HepG2 (cell line): Measurements from ENCODE around the gene DDX1. TPM values are rescaled to one million over a fixed set of nuclear protein-coding genes. Genes with fewer than 3 reads are reported as not detected.
A peak's percentile ranks its signal among the peaks of the same experiment; 100 is the strongest.

Experiments
- ATAC-seq: fragments of 200-7000 bp; cut with Tn5 transposase; 3 replicates; pipeline ENCODE4 v1.9.1; 2020; ENCODE audit warnings: mild to moderate bottlenecking, moderate library complexity
- BruUV-seq: library from RNA; stranded (reverse); fragments of 400-500 nt; replicated peaks from 2 replicates; lab custom pipeline; 2021; lab: Mats Ljungman, UMichigan
- CTCF ChIA-PET: fragments of 300-600 bp; formaldehyde crosslinking; extraction: SDS; loops from one replicate; lab custom pipeline; 2021; ENCODE audit warnings: low total read pairs, inconsistent platforms, low intra/inter-chr PET ratio; lab: Yijun Ruan, JAX
- POLR2A ChIA-PET: fragments of 350-600 bp; sonication (Branson Sonifier 250); formaldehyde crosslinking; loops from one replicate; lab custom pipeline; 2020; ENCODE audit warnings: antibody characterized with exemption, inconsistent platforms; lab: Yijun Ruan, JAX
- DNase-seq: peaks from one replicate; pipeline ENCODE4 v3.0.0-alpha.2; 2015; ENCODE audit warnings: low spot score
- FAIRE-seq: peaks from 3 replicates; lab custom pipeline; 2011; peaks lifted over from hg19 to GRCh38; lab: Jason Lieb, UNC
- H2AFZ ChIP-seq: one replicate; pipeline ENCODE4 v1.6.1; 2011; ENCODE audit warnings: low read length, inconsistent platforms
- H3K27ac ChIP-seq: fragments of 300-600 bp; 3 replicates; pipeline ENCODE4 v1.8.0; 2011; ENCODE audit warnings: mixed run types, mild to moderate bottlenecking, mixed read lengths, low read length, inconsistent platforms; ENCODE audit not compliant: insufficient read depth; ENCODE audit errors: extremely low read length
- H3K27me3 ChIP-seq, 2 experiments: fragments of 200-600 bp in 1 of 2; 2 replicates in 1 of 2; 3 replicates in 1 of 2; pipeline versions ENCODE4 v1.6.0 to v1.8.0; 2011; ENCODE audit warnings: low read length in 2 of 2, mild to moderate bottlenecking in 2 of 2, moderate library complexity in 2 of 2, inconsistent platforms in 1 of 2; ENCODE audit not compliant: insufficient read depth in 2 of 2, control insufficient read depth in 1 of 2
- H3K36me3 ChIP-seq, 2 experiments: fragments of 200-600 bp in 1 of 2; replicated peaks in 1 of 2; 2 replicates in 1 of 2; 3 replicates in 1 of 2; pipeline versions ENCODE4 v1.5.1 to v1.8.0; 2011; ENCODE audit warnings: low read length in 2 of 2, inconsistent platforms in 1 of 2; ENCODE audit not compliant: insufficient read depth in 2 of 2, control insufficient read depth in 1 of 2
- H3K4me1 ChIP-seq: 2 replicates; pipeline ENCODE4 v1.5.1; 2012; ENCODE audit warnings: low read length, inconsistent platforms; ENCODE audit not compliant: insufficient read depth
- H3K4me2 ChIP-seq: 2 replicates; pipeline ENCODE4 v1.6.0; 2011; ENCODE audit warnings: low read depth, low read length, inconsistent platforms
- H3K4me3 ChIP-seq, 3 experiments: fragments of 200-600 bp in 1 of 3; sonication (generic), shearing (Covaris generic) in 1 of 3; replicated peaks in 1 of 3; 2 replicates each; pipeline ENCODE4 v1.5.1; 2011 to 2016; ENCODE audit warnings: low read length in 3 of 3, inconsistent platforms in 2 of 3, low read depth in 2 of 3, mild to moderate bottlenecking in 2 of 3, control low read depth in 1 of 3, mixed read lengths in 1 of 3; ENCODE audit not compliant: insufficient read depth in 1 of 3
- H3K79me2 ChIP-seq: one replicate; pipeline ENCODE4 v1.6.1; 2011; ENCODE audit warnings: low read length, inconsistent platforms; ENCODE audit not compliant: insufficient read depth
- H3K9ac ChIP-seq: 2 replicates; pipeline ENCODE4 v1.6.0; 2011; ENCODE audit warnings: mild to moderate bottlenecking, low read depth, low read length, inconsistent platforms; ENCODE audit not compliant: insufficient read depth
- H3K9me3 ChIP-seq: 2 replicates; pipeline ENCODE4 v1.5.1; 2012; ENCODE audit warnings: mild to moderate bottlenecking, low read length
- H4K20me1 ChIP-seq: 2 replicates; pipeline ENCODE4 v1.6.0; 2011; ENCODE audit warnings: inconsistent platforms, mild to moderate bottlenecking, low read length, moderate library complexity; ENCODE audit not compliant: insufficient read depth
- CEBPB ChIP-seq: IDR thresholded peaks from 2 replicates; pipeline ENCODE4 v1.6.1; 2011; ENCODE audit warnings: low read depth, low read length, improper control_type of control experiment, borderline replicate concordance
- FLYWCH1 ChIP-seq: sonication (generic); formaldehyde crosslinking; IDR thresholded peaks from 2 replicates; pipeline ENCODE4 v1.8.1; 2023; ENCODE audit warnings: mild to moderate bottlenecking, missing genetic modification reagents
- HDAC6 ChIP-seq: fragments of 200-600 bp; sonication (generic); IDR thresholded peaks from 2 replicates; pipeline ENCODE4 v1.7.0; 2017; ENCODE audit warnings: mild to moderate bottlenecking, antibody characterized with exemption, low read length, low read depth
- MAF1 ChIP-seq: sonication (generic); formaldehyde crosslinking; IDR thresholded peaks from 2 replicates; pipeline ENCODE4 v1.5.0; 2020; ENCODE audit warnings: missing genetic modification reagents, borderline replicate concordance
- RARG ChIP-seq: sonication (generic); formaldehyde crosslinking; IDR thresholded peaks from 2 replicates; pipeline ENCODE4 v1.4.0; 2020; ENCODE audit warnings: low read depth, mild to moderate bottlenecking, missing genetic modification reagents
- RBFOX2 ChIP-seq: fragments of 200-400 bp; formaldehyde crosslinking; IDR thresholded peaks from 2 replicates; pipeline ENCODE4 v1.6.1; 2017; ENCODE audit warnings: low read depth, mild to moderate bottlenecking, low read length
- SETDB1 ChIP-seq: sonication (generic); formaldehyde crosslinking; IDR thresholded peaks from 2 replicates; pipeline ENCODE4 v1.5.1; 2020; ENCODE audit warnings: missing genetic modification reagents, mild to moderate bottlenecking, borderline replicate concordance
- SIX1 ChIP-seq: sonication (generic); formaldehyde crosslinking; IDR thresholded peaks from 2 replicates; pipeline ENCODE4 v1.4.0; 2020; ENCODE audit warnings: missing genetic modification reagents, borderline replicate concordance
- ZNF441 ChIP-seq: sonication (generic); formaldehyde crosslinking; IDR thresholded peaks from 2 replicates; pipeline ENCODE4 v1.7.0; 2021; ENCODE audit warnings: missing genetic modification reagents, borderline replicate concordance
- WGBS: methylation state at CpG from one replicate; pipeline ENCODE4 v1.1.6; 2017; ENCODE audit warnings: low lambda C conversion rate; 5-methylcytosine and 5-hydroxymethylcytosine counted together
- in situ Hi-C: cut with HindIII; loops from 2 replicates; pipeline ENCODE4 v1.10.0; 2017; ENCODE audit warnings: low pct_unique_long_range_greater_than_20kb; ENCODE audit not compliant: extremely low pct_ligation_motif_present
- intact Hi-C: fragments of 100-400 bp; cut with micrococcal nuclease; formaldehyde crosslinking; loops from one replicate; pipeline ENCODE4 v1.10.0; 2022; ENCODE audit not compliant: unreplicated experiment
- polyA plus RNA-seq, 8 experiments: library from polyadenylated mRNA; depleted of rRNA in 3 of 8; stranded (reverse) in 7 of 8; unstranded in 1 of 8; fragments of >200 nt; fragmentation: Illumina TruSeq in 4 of 8; extraction: Trizol in 4 of 8; gene quantifications; 2 replicates each; pipeline versions ENCODE4 v1.2.1 to v1.2.3, GENCODE V29; 2011 to 2016; ENCODE audit warnings: low read depth in 4 of 8, missing spikeins in 1 of 8, mixed read lengths in 1 of 8; ENCODE audit not compliant: insufficient read depth in 1 of 8
- total RNA-seq, 5 experiments: library from RNA; depleted of rRNA; stranded (reverse); fragments of >200 nt; fragmentation: Illumina TruSeq; extraction: Trizol; gene quantifications; 2 replicates each; pipeline ENCODE4 v1.2.3, GENCODE V29; 2016; ENCODE audit warnings: low read depth in 1 of 5
- TF ChIP-seq, protein P1 (sequence below): sonication (generic); formaldehyde crosslinking; IDR thresholded peaks from 2 replicates; pipeline ENCODE4 v1.5.1; 2020; ENCODE audit warnings: missing genetic modification reagents, mild to moderate bottlenecking, borderline replicate concordance
- TF ChIP-seq, protein P2 (sequence below): IDR thresholded peaks from 2 replicates; pipeline ENCODE4 v1.6.1; 2018; ENCODE audit warnings: missing genetic modification reagents, mild to moderate bottlenecking, missing compliant biosample characterization
- TF ChIP-seq, protein P3 (sequence below): IDR thresholded peaks from 2 replicates; pipeline ENCODE4 v1.6.1; 2016; ENCODE audit warnings: low read depth

The DDX1 gene
- total and polyA plus RNA-seq, 2 of the 13 experiments (the other 11 are each of a cell fraction or from before 2014, with no cell fraction given), result 81.6 to 130 TPM

DNA sequence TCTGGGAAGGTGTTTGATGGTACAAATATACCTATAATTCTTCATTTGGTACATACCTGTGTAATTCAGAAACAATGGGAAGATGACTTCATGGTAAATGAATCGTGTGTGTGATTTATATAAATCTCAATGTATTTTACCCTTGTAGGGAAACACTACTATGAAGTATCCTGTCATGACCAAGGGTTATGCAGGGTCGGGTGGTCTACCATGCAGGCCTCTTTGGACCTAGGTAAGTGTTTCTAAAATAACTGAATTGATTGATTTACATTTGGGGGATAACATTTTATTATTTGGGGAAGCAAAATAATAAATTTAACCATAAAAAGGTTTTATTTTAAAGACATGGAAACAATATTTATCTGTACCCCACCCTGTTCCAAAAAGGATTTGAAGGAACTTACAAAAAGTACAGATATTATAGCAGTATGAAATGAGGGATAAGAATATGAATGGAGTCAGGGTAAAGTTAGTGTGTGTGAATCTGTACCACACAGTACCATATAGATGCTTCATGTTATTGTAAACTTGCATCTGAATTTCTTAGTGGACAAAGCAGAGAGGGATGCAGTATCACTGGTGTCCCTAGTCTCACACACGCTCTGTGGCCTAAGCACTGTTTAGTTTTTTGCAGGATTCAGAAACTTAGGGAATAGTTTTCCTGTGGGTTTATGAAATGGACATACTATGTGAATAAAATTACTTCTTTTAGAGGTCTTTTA, 11.5 kb downstream of the DDX1 start:
- BruUV-seq, result no TSS peak
- intact Hi-C loops, result no loop called here

DNA sequence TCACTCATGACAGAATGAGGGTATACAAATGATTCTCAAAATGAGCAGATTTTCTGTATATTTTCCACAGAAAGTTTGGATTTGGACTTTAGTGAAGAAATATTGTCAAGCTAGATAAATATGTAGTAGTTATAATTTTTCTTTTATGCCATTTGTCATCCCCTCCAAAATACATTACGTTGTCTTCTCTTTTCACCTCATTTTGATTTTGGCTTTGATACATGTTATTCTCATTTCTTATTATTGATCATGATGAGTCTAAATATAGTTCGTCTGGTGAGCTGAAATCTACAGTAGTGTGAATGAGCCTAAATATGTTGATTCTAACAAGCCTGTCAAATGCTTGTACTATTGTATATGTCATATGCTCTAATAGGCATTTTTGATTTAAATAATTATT, 12.3 kb downstream of the DDX1 start:
- WGBS, result 97% methylated on average over 2 of the region's 2 CpGs
- in situ Hi-C loops, result no loop called here
- H3K9me3 ChIP-seq, result no peaks in the 10 kb centered on the region
- no peak for ATAC-seq
- no TSS peak for BruUV-seq
- H2AFZ ChIP-seq, result no peak overlapping the region
- H3K27me3 ChIP-seq, result no peaks in the 10 kb centered on the region
- no peak overlapping the region for H3K9ac ChIP-seq
- H3K27ac ChIP-seq, result no peak overlapping the region
- TF ChIP-seq, protein P1, sequence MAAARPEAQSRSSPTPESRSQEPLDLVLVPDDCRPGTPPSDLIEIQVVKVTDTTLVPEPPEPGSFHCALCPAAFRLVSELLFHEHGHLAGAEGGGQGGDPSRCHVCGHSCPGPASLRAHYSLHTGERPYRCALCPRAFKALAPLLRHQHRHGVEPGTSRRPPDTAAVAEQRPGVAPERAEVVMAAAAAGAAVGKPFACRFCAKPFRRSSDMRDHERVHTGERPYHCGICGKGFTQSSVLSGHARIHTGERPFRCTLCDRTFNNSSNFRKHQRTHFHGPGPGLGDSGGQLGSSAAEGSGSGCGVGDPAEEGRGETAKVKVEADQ (CRISPR knock-in tag), result no peak
- no peak for TF ChIP-seq ZNF441 (CRISPR knock-in tag)
- no peak for TF ChIP-seq SIX1 (CRISPR knock-in tag)
- TF ChIP-seq MAF1, result no peak
- TF ChIP-seq, protein P2, sequence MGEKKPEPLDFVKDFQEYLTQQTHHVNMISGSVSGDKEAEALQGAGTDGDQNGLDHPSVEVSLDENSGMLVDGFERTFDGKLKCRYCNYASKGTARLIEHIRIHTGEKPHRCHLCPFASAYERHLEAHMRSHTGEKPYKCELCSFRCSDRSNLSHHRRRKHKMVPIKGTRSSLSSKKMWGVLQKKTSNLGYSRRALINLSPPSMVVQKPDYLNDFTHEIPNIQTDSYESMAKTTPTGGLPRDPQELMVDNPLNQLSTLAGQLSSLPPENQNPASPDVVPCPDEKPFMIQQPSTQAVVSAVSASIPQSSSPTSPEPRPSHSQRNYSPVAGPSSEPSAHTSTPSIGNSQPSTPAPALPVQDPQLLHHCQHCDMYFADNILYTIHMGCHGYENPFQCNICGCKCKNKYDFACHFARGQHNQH (CRISPR knock-in tag), result no peak
- no peak for TF ChIP-seq SETDB1
- no peak for TF ChIP-seq FLYWCH1 (CRISPR knock-in tag)
- no peaks in the 10 kb centered on the region for H4K20me1 ChIP-seq
- no peaks in the 10 kb centered on the region for H3K4me1 ChIP-seq
- intact Hi-C loops, result no loop called here
- POLR2A ChIA-PET, result no interaction called here
- peaks cover 44 to 95% of the 10 kb centered on the region in 2 experiments for H3K36me3 ChIP-seq
- no peak for FAIRE-seq
- no peaks in the 10 kb centered on the region for H3K79me2 ChIP-seq
- CTCF ChIA-PET, result no interaction called here
- no peak overlapping the region for H3K4me3 ChIP-seq
- DNase-seq, result no peak
- H3K4me2 ChIP-seq, result no peak overlapping the region

More for the DNA sequence above, 11.5 kb downstream of the DDX1 start:
- TF ChIP-seq RARG (CRISPR knock-in tag) (no peak), CEBPB (no peak), HDAC6 (no peak), RBFOX2 (peak; percentile 28; the same call in 1 of the 2 replicates)
- TF ChIP-seq, protein P3, sequence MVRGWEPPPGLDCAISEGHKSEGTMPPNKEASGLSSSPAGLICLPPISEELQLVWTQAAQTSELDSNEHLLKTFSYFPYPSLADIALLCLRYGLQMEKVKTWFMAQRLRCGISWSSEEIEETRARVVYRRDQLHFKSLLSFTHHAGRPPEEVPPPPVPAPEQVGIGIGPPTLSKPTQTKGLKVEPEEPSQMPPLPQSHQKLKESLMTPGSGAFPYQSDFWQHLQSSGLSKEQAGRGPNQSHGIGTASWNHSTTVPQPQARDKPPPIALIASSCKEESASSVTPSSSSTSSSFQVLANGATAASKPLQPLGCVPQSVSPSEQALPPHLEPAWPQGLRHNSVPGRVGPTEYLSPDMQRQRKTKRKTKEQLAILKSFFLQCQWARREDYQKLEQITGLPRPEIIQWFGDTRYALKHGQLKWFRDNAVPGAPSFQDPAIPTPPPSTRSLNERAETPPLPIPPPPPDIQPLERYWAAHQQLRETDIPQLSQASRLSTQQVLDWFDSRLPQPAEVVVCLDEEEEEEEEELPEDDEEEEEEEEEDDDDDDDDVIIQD (CRISPR knock-in tag), result no peak
- Histone ChIP-seq H3K27me3 (no peaks in the 10 kb centered on the region), H4K20me1 (no peaks in the 10 kb centered on the region), H3K27ac (no peak overlapping the region), H3K4me3 (no peak overlapping the region), H3K9ac (no peak overlapping the region), H3K4me1 (no peaks in the 10 kb centered on the region), H2AFZ (no peak overlapping the region), H3K4me2 (no peak overlapping the region), H3K9me3 (no peaks in the 10 kb centered on the region), H3K79me2 (no peaks in the 10 kb centered on the region), H3K36me3 (peaks cover 46 to 88% of the 10 kb centered on the region in 2 experiments)
- DNase-seq, result no peak
- 97% methylated on average over 3 of the region's 3 CpGs for WGBS
- POLR2A ChIA-PET, result no interaction called here
- no peak for FAIRE-seq
- CTCF ChIA-PET, result no interaction called here
- ATAC-seq, result no peak
- in situ Hi-C loops, result no loop called here
